RWPE2 (cell line): ENCODE measurements around the gene TPMT.

Experiments
- ATAC-seq: fragments of 200-7000 bp; cut with Tn5 transposase; 3 replicates; pipeline ENCODE4 v1.9.1; 2021; ENCODE audit warnings: low read depth
- DNase-seq: peaks from one replicate; pipeline ENCODE4 v3.0.0-alpha.2; 2020; ENCODE audit warnings: low spot score
- H3K27ac ChIP-seq: fragments of 450-650 bp; 2 replicates; pipeline ENCODE4 v1.5.1; 2017; ENCODE audit warnings: mild to moderate bottlenecking; ENCODE audit not compliant: poor library complexity, severe bottlenecking
- H3K27me3 ChIP-seq: fragments of 250-450 bp; sonication (Bioruptor Pico); 2 replicates; pipeline ENCODE4 v1.5.1; 2021; ENCODE audit warnings: mild to moderate bottlenecking, moderate library complexity; ENCODE audit not compliant: insufficient read depth, poor library complexity, severe bottlenecking
- H3K36me3 ChIP-seq: fragments of 250-450 bp; sonication (Bioruptor Pico); 2 replicates; pipeline ENCODE4 v1.5.1; 2020; ENCODE audit warnings: low read depth, mild to moderate bottlenecking, moderate library complexity
- H3K4me1 ChIP-seq: fragments of 250-450 bp; sonication (Bioruptor Pico); 2 replicates; pipeline ENCODE4 v1.5.1; 2021; ENCODE audit warnings: mild to moderate bottlenecking, moderate library complexity; ENCODE audit not compliant: insufficient read depth, poor library complexity, severe bottlenecking
- H3K4me3 ChIP-seq: fragments of 250-450 bp; sonication (Bioruptor Pico); 2 replicates; pipeline ENCODE4 v1.5.1; 2021; ENCODE audit warnings: mild to moderate bottlenecking, moderate library complexity; ENCODE audit not compliant: severe bottlenecking
- H3K9me3 ChIP-seq: fragments of 250-450 bp; sonication (Bioruptor Pico); 2 replicates; pipeline ENCODE4 v1.5.1; 2021; ENCODE audit warnings: mild to moderate bottlenecking, moderate library complexity; ENCODE audit not compliant: severe bottlenecking
- CTCF ChIP-seq: fragments of 450-650 bp; IDR thresholded peaks from one replicate; pipeline ENCODE4 v1.5.1; 2017; ENCODE audit warnings: mild to moderate bottlenecking, moderate library complexity; ENCODE audit not compliant: poor library complexity, severe bottlenecking

The TPMT gene

GRCh38 chr6:18154507-18155149, at the start of gene TPMT:
Gene TPMT (minus strand): TSS chr6:18155077. CDS start chr6:18149127, 5,950 bp downstream.
- ATAC-seq, result peak; percentile 65
- no peaks in the 10 kb centered on the region for H3K27me3 ChIP-seq
- H3K4me1 ChIP-seq, result peaks cover 4% of the 10 kb centered on the region
- H3K27ac ChIP-seq, result peak within 1 kb of the TSS; percentile 49
- DNase-seq, result no peak
- no peaks in the 10 kb centered on the region for H3K36me3 ChIP-seq
- TF ChIP-seq CTCF, result no peak
- peak within 1 kb of the TSS; percentile 99 for H3K4me3 ChIP-seq
- H3K9me3 ChIP-seq, result no peaks in the 10 kb centered on the region

GRCh38 chr6:18203786-18204185, 48.9 kb upstream of the TPMT start:
- no peak for DNase-seq
- ATAC-seq, result no peak
- no peak for TF ChIP-seq CTCF
- Histone ChIP-seq H3K36me3 (peaks cover 10% of the 10 kb centered on the region), H3K4me3 (no peak overlapping the region), H3K4me1 (no peaks in the 10 kb centered on the region), H3K27ac (no peak overlapping the region), H3K9me3 (no peaks in the 10 kb centered on the region), H3K27me3 (no peaks in the 10 kb centered on the region)

- DNase-seq (no peak), ATAC-seq (no peak)
- H3K36me3 ChIP-seq, result peaks cover 6% of the 10 kb centered on the region; the same call in 1 of the 2 replicates
- no peak overlapping the region for H3K4me3 ChIP-seq
- no peak for TF ChIP-seq CTCF
- no peaks in the 10 kb centered on the region for H3K9me3 ChIP-seq
- H3K27me3 ChIP-seq, result no peaks in the 10 kb centered on the region
- H3K4me1 ChIP-seq, result no peaks in the 10 kb centered on the region
- H3K27ac ChIP-seq, result no peak overlapping the region
Observed at GRCh38 chr6:18192026-18192425, 37.1 kb upstream of the TPMT start.

GRCh38 chr6:18189196-18189595, 34.3 kb upstream of the TPMT start:
- Histone ChIP-seq H3K36me3 (peaks cover 5% of the 10 kb centered on the region; the same call in 1 of the 2 replicates), H3K9me3 (no peaks in the 10 kb centered on the region), H3K27me3 (no peaks in the 10 kb centered on the region), H3K27ac (no peak overlapping the region), H3K4me3 (no peak overlapping the region), H3K4me1 (no peaks in the 10 kb centered on the region)
- TF ChIP-seq CTCF, result no peak
- no peak for ATAC-seq
- no peak for DNase-seq

GRCh38 chr6:18187701-18188100, 32.8 kb upstream of the TPMT start:
- no peaks in the 10 kb centered on the region for H3K4me1 ChIP-seq
- H3K27ac ChIP-seq, result no peak overlapping the region
- H3K27me3 ChIP-seq, result no peaks in the 10 kb centered on the region
- no peak for ATAC-seq
- no peak for DNase-seq
- no peaks in the 10 kb centered on the region for H3K9me3 ChIP-seq
- H3K4me3 ChIP-seq, result no peak overlapping the region
- TF ChIP-seq CTCF, result no peak
- H3K36me3 ChIP-seq, result peaks cover 5% of the 10 kb centered on the region; the same call in 1 of the 2 replicates
